Endothelial cell of hepatic sinusoid (primary cell): Measurements from ENCODE around the gene RBBP5.

Experiments
- in situ Hi-C: cut with HindIII; loops from 2 replicates; pipeline ENCODE4 v1.10.0; 2017; ENCODE audit warnings: low sequenced_read_pairs

The RBBP5 gene

GRCh38 chr1:205076245-205076761 lies 45.5 kb downstream of the RBBP5 start:
- in situ Hi-C loops: loop anchor here (10.0 kb wide), 1 partner anchor 62 kb away; no protein-coding TSS in a partner anchor

GRCh38 chr1:205075642-205076155 lies 46.1 kb downstream of the RBBP5 start:
- in situ Hi-C loops: loop anchor here (10.0 kb wide), 1 partner anchor 61 kb away; no protein-coding TSS in a partner anchor

GRCh38 chr1:205074513-205074912 lies 47.3 kb downstream of the RBBP5 start:
- in situ Hi-C loops: loop anchor here (10.0 kb wide), 1 partner anchor 60 kb away; no protein-coding TSS in a partner anchor

GRCh38 chr1:205074084-205074483 lies 47.7 kb downstream of the RBBP5 start:
- in situ Hi-C loops: loop anchor here (10.0 kb wide), 1 partner anchor 59 kb away; no protein-coding TSS in a partner anchor

- in situ Hi-C loops: loop anchor here (10.0 kb wide), 1 partner anchor 59 kb away; no protein-coding TSS in a partner anchor
Measured at GRCh38 chr1:205073511-205073910, 48.3 kb downstream of the RBBP5 start.

- in situ Hi-C loops: loop anchor here (10.0 kb wide), 1 partner anchor 58 kb away; no protein-coding TSS in a partner anchor
Measured at GRCh38 chr1:205072881-205073280, 48.9 kb downstream of the RBBP5 start.

- in situ Hi-C loops: loop anchor here (10.0 kb wide), 1 partner anchor 57 kb away; no protein-coding TSS in a partner anchor
Measured at GRCh38 chr1:205072286-205072685, 49.5 kb downstream of the RBBP5 start.

- in situ Hi-C loops: loop anchor here (10.0 kb wide), 1 partner anchor 57 kb away; no protein-coding TSS in a partner anchor
Measured at GRCh38 chr1:205071801-205072200, 50.0 kb downstream of the RBBP5 start.

GRCh38 chr1:205071028-205071409 lies 50.8 kb downstream of the RBBP5 start:
- in situ Hi-C loops: loop anchor here (10.0 kb wide), 1 partner anchor 56 kb away; no protein-coding TSS in a partner anchor

GRCh38 chr1:205069371-205070125 lies 52.2 kb downstream of the RBBP5 start:
- in situ Hi-C loops: loop anchor here (10.0 kb wide), 1 partner anchor 55 kb away; no protein-coding TSS in a partner anchor

GRCh38 chr1:205068457-205069040 lies 53.2 kb downstream of the RBBP5 start:
- in situ Hi-C loops: no loop called here

GRCh38 chr1:205068001-205068400 lies 53.8 kb downstream of the RBBP5 start:
- in situ Hi-C loops: no loop called here

- in situ Hi-C loops: no loop called here
Measured at GRCh38 chr1:205067031-205067430, 54.7 kb downstream of the RBBP5 start.

- in situ Hi-C loops: no loop called here
Measured at GRCh38 chr1:205066141-205066818, 55.5 kb downstream of the RBBP5 start.

- in situ Hi-C loops: no loop called here
Measured at GRCh38 chr1:205065666-205066065, 56.1 kb downstream of the RBBP5 start.

- in situ Hi-C loops: no loop called here
Measured at GRCh38 chr1:205064741-205065316, 56.9 kb downstream of the RBBP5 start.

GRCh38 chr1:205064301-205064700 lies 57.5 kb downstream of the RBBP5 start:
- in situ Hi-C loops: no loop called here

GRCh38 chr1:205062895-205063294 lies 58.9 kb downstream of the RBBP5 start:
- in situ Hi-C loops: no loop called here

GRCh38 chr1:205062319-205062718 lies 59.5 kb downstream of the RBBP5 start:
- in situ Hi-C loops: no loop called here

GRCh38 chr1:205061665-205062069 lies 60.1 kb downstream of the RBBP5 start:
- in situ Hi-C loops: no loop called here
